GM18951 (cell line): ENCODE measurements around the gene PUS1.

Source experiments
- POLR2A ChIP-seq: IDR thresholded peaks from 4 replicates; pipeline ENCODE4 v1.6.1; 2011; ENCODE audit warnings: mild to moderate bottlenecking; ENCODE audit not compliant: insufficient read length, insufficient read depth; ENCODE audit errors: extremely low read depth
- in situ Hi-C: fragments of 300-500 bp; cut with MboI; formaldehyde crosslinking; loops from one replicate; pipeline ENCODE4 v1.12.0; 2022; ENCODE audit warnings: low sequenced_read_pairs, mixed read lengths, inconsistent platforms; ENCODE audit not compliant: unreplicated experiment

Gene PUS1

GRCh38 chr12:131908092-131909080 is 20.7 kb upstream of the PUS1 start:
- no peak for TF ChIP-seq POLR2A
- in situ Hi-C loops: no loop called here

- no peak for TF ChIP-seq POLR2A
- in situ Hi-C loops: no loop called here
Measured at GRCh38 chr12:131909081-131909751, 19.9 kb upstream of the PUS1 start.

GRCh38 chr12:131909752-131910219 is 19.3 kb upstream of the PUS1 start:
- TF ChIP-seq POLR2A: no peak
- in situ Hi-C loops: no loop called here

- in situ Hi-C loops: no loop called here
- no peak for TF ChIP-seq POLR2A
Measured at GRCh38 chr12:131910302-131911027, 18.6 kb upstream of the PUS1 start.

GRCh38 chr12:131911028-131911650 is 17.9 kb upstream of the PUS1 start:
- in situ Hi-C loops: no loop called here
- TF ChIP-seq POLR2A: no peak

GRCh38 chr12:131911851-131912477 is 17.1 kb upstream of the PUS1 start:
- in situ Hi-C loops: no loop called here
- TF ChIP-seq POLR2A: no peak

- TF ChIP-seq POLR2A: no peak
- in situ Hi-C loops: no loop called here
Measured at GRCh38 chr12:131912518-131913274, 16.4 kb upstream of the PUS1 start.

GRCh38 chr12:131913666-131914065 is 15.4 kb upstream of the PUS1 start:
- in situ Hi-C loops: no loop called here
- no peak for TF ChIP-seq POLR2A

- in situ Hi-C loops: no loop called here
- no peak for TF ChIP-seq POLR2A
Measured at GRCh38 chr12:131914179-131914702, 14.8 kb upstream of the PUS1 start.

- in situ Hi-C loops: no loop called here
- no peak for TF ChIP-seq POLR2A
Measured at GRCh38 chr12:131915000-131915689, 13.9 kb upstream of the PUS1 start.

GRCh38 chr12:131915823-131916222 is 13.3 kb upstream of the PUS1 start:
- in situ Hi-C loops: no loop called here
- TF ChIP-seq POLR2A: no peak
